Endodermal cell (in vitro differentiated cells): ENCODE measurements around the gene TEX13C. TPM values are rescaled to one million over a fixed set of nuclear protein-coding genes. Genes with fewer than 3 reads are reported as not detected.

Source experiments
- DNase-seq: peaks from one replicate; pipeline ENCODE4 v3.0.0-alpha.2; 2017
- H3K27ac ChIP-seq: 2 replicates; pipeline ENCODE4 v1.5.1; 2013; ENCODE audit warnings: mild to moderate bottlenecking, low read depth, low read length, moderate library complexity
- H3K27me3 ChIP-seq: 2 replicates; pipeline ENCODE4 v1.6.1; 2013; ENCODE audit warnings: mild to moderate bottlenecking, low read length, moderate library complexity; ENCODE audit not compliant: insufficient read depth, control insufficient read depth, poor library complexity, severe bottlenecking
- H3K36me3 ChIP-seq: 2 replicates; pipeline ENCODE4 v1.7.0; 2013; ENCODE audit warnings: mild to moderate bottlenecking, low read length, moderate library complexity; ENCODE audit not compliant: control insufficient read depth, insufficient read depth
- H3K4me1 ChIP-seq: one replicate; pipeline ENCODE4 v1.7.0; 2013; ENCODE audit warnings: low read length; ENCODE audit not compliant: control insufficient read depth, insufficient read depth
- H3K4me3 ChIP-seq: 2 replicates; pipeline ENCODE4 v1.5.1; 2013; ENCODE audit warnings: mild to moderate bottlenecking, low read length, moderate library complexity
- H3K9ac ChIP-seq: 2 replicates; pipeline ENCODE4 v1.6.1; 2013; ENCODE audit warnings: mild to moderate bottlenecking, low read length, moderate library complexity; ENCODE audit not compliant: poor library complexity, severe bottlenecking; ENCODE audit errors: extremely low read depth
- H3K9me3 ChIP-seq: 2 replicates; pipeline ENCODE4 v1.6.1; 2013; ENCODE audit warnings: mild to moderate bottlenecking, low read length, moderate library complexity; ENCODE audit not compliant: control insufficient read depth
- H3K27ac Mint-ChIP-seq: 2 replicates; pipeline ENCODE4 v1.8.0; 2020; ENCODE audit warnings: mixed read lengths
- H3K27me3 Mint-ChIP-seq: 2 replicates; pipeline ENCODE4 v1.8.0; 2021; ENCODE audit warnings: mild to moderate bottlenecking, mixed read lengths; ENCODE audit not compliant: insufficient read depth
- H3K36me3 Mint-ChIP-seq: 2 replicates; pipeline ENCODE4 v1.8.0; 2020; ENCODE audit warnings: low read depth, mixed read lengths
- H3K4me1 Mint-ChIP-seq: 2 replicates; pipeline ENCODE4 v1.8.0; 2020; ENCODE audit warnings: mixed read lengths
- H3K4me3 Mint-ChIP-seq: 2 replicates; pipeline ENCODE4 v1.8.0; 2020; ENCODE audit warnings: mild to moderate bottlenecking, moderate library complexity, mixed read lengths
- H3K9me3 Mint-ChIP-seq: 2 replicates; pipeline ENCODE4 v1.8.0; 2020; ENCODE audit warnings: mild to moderate bottlenecking, mixed read lengths
- CTCF ChIP-seq: fragments of 200-600 bp; sonication (generic); conservative IDR thresholded peaks from 2 replicates; pipeline ENCODE4 v1.5.0; 2021; ENCODE audit warnings: antibody characterized with exemption, mild to moderate bottlenecking
- WGBS, 2 experiments: methylation state at CpG; one replicate each; pipeline versions ENCODE4 v1.1.5 to v1.1.7; 2013; ENCODE audit warnings: missing lambda C conversion rate in 2 of 2, mixed read lengths in 1 of 2; ENCODE audit not compliant: insufficient coverage in 1 of 2, insufficient read length in 1 of 2; 5-methylcytosine and 5-hydroxymethylcytosine counted together
- total RNA-seq, 2 donors: library from RNA; stranded (reverse); fragmentation: NEBNext Ultra II Directional in 1 of 2; extraction: Animal tissue kit (Norgen Biotek cat#: 25700) in 1 of 2; gene quantifications; 2 replicates in 1 of 2; 3 replicates in 1 of 2; pipeline ENCODE4 v1.2.1, GENCODE V29; 2021

Gene TEX13C
- total RNA-seq, 2 donors from 2014 or later: not detected

GRCh38 chrX:125289209-125289608 lies 30.5 kb upstream of the TEX13C start:
- Histone ChIP-seq H3K4me1 (no peaks in the 10 kb centered on the region), H3K9ac (no peak overlapping the region), H3K4me3 (no peak overlapping the region), H3K27me3 (no peaks in the 10 kb centered on the region), H3K9me3 (no peaks in the 10 kb centered on the region), H3K27ac (no peak overlapping the region), H3K36me3 (no peaks in the 10 kb centered on the region)
- no peak for TF ChIP-seq CTCF
- Mint-ChIP-seq H3K27ac (no peak overlapping the region), H3K4me1 (no peaks in the 10 kb centered on the region), H3K27me3 (peaks cover 4% of the 10 kb centered on the region), H3K9me3 (no peaks in the 10 kb centered on the region), H3K4me3 (no peak overlapping the region), H3K36me3 (no peaks in the 10 kb centered on the region)
- WGBS, 2 experiments: 92 to 100% methylated on average over 1 of the region's 1 CpG
- no peak for DNase-seq

GRCh38 chrX:125289920-125290319 lies 29.8 kb upstream of the TEX13C start:
- H3K27ac ChIP-seq: no peak overlapping the region
- no peaks in the 10 kb centered on the region for H3K9me3 ChIP-seq
- no peaks in the 10 kb centered on the region for H3K4me1 ChIP-seq
- Mint-ChIP-seq H3K9me3 (no peaks in the 10 kb centered on the region), H3K36me3 (no peaks in the 10 kb centered on the region), H3K27ac (no peak overlapping the region), H3K4me3 (no peak overlapping the region), H3K27me3 (peaks cover 4% of the 10 kb centered on the region), H3K4me1 (no peaks in the 10 kb centered on the region)
- WGBS, 2 experiments: 80% methylated on average over 1 of the region's 3 CpGs; no CpG with 5 or more reads in 1 of the 2 experiments
- H3K27me3 ChIP-seq: no peaks in the 10 kb centered on the region
- no peak overlapping the region for H3K4me3 ChIP-seq
- no peak for DNase-seq
- H3K9ac ChIP-seq: no peak overlapping the region
- no peaks in the 10 kb centered on the region for H3K36me3 ChIP-seq
- no peak for TF ChIP-seq CTCF

- DNase-seq: no peak
- Mint-ChIP-seq H3K27ac (no peak overlapping the region), H3K4me1 (no peaks in the 10 kb centered on the region), H3K4me3 (no peak overlapping the region), H3K9me3 (no peaks in the 10 kb centered on the region), H3K27me3 (peaks cover 4% of the 10 kb centered on the region), H3K36me3 (no peaks in the 10 kb centered on the region)
- Histone ChIP-seq H3K4me3 (no peak overlapping the region), H3K9me3 (no peaks in the 10 kb centered on the region), H3K27me3 (no peaks in the 10 kb centered on the region), H3K27ac (no peak overlapping the region), H3K4me1 (no peaks in the 10 kb centered on the region), H3K36me3 (no peaks in the 10 kb centered on the region), H3K9ac (no peak overlapping the region)
- TF ChIP-seq CTCF: no peak
Observed at GRCh38 chrX:125291124-125291523, 28.5 kb upstream of the TEX13C start.
